HG03342 (cell line): ENCODE data around the gene EXOC3.
"Not testable (repeated sequence)": the region's sequence is repeated elsewhere in the genome, so short reads cannot be mapped to it uniquely, and the experiment has no call there.

Experiments used
- ATAC-seq: cut with Tn5 transposase; IDR thresholded peaks from one replicate; pipeline ENCODE4 v1.9.1; 2021; ENCODE audit warnings: mild to moderate bottlenecking, moderate library complexity; ENCODE audit not compliant: unreplicated experiment

The EXOC3 gene

GRCh38 chr5:442335-443238 lies at the start of gene EXOC3:
Gene EXOC3, plus strand, starts transcription at chr5:443176. Its CDS starts 3,030 bp downstream, at chr5:446206.
- ATAC-seq = peak; percentile 88

DNA sequence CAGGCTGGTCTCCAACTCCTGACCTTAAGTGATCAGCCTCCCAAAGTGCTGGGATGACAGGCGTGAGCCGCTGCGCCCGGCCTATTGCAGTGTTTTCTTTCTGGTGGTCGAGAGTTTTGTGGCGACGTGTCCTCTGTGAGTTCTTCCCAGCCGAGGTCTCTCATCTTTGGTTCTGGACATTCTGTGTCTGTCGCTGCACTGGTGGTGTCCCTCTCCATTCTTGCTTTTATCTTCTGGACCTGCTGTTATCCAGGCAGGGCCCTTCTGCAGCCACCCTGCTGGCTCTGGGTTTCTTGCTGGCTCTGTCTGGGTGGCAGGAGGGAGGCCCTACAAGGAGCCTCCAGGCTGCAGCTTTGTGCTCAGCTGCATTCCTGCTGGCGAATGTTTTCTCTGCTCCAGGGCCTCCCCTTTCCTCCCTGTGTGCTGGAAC lies 49.1 kb upstream of the EXOC3 start:
- no peak for ATAC-seq

DNA sequence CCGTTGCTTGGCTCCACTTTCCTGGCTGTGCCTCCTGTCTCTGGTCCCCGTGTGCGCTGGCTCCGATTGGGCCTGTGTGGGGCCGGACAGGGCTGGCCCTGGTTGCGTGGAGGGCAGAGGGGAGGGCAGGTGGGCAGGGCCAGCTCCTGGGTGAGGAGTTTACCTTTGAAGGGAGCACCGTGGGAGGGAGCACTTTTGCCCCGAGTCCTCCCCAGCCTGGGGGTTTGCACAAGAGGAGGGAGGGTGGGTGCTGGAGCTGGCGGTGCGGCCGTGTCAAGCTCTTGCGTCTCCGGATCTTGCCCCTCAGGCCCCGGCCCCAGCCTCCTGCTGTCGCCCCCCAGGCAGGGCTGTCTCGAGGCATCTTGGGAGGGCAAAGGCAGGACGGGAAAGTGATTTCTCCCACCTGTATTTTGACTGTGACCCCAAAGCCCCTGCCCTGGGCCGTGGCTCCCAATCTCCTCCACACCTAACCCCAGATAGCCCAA lies 48.3 kb upstream of the EXOC3 start:
- ATAC-seq = no peak

- no peak for ATAC-seq
Measured at GRCh38 chr5:395156-395920, 47.6 kb upstream of the EXOC3 start.

- ATAC-seq = no peak
Measured at GRCh38 chr5:395921-396530, 47.0 kb upstream of the EXOC3 start.

DNA sequence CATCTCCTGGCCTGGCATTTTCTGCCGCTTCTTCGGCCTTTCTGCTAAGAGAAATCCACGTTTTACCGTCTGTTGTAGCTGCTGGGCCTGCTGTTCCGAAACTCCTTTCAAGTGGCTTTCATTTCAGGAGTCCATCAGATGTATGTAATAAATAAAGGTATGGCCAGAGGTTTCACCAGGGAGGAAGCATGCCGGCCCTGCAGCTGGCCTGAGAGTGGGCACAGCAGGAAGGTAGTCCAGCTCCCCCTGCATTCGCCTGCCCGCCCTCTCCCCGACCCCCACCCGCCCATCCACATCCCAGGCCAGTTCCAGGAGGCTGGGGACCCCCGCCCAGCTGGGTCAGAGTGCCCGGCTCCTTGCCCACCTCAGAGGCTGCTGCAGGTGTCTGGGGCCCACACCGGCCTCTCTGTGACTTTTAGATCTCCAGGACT lies 46.4 kb upstream of the EXOC3 start:
- ATAC-seq = no peak

DNA sequence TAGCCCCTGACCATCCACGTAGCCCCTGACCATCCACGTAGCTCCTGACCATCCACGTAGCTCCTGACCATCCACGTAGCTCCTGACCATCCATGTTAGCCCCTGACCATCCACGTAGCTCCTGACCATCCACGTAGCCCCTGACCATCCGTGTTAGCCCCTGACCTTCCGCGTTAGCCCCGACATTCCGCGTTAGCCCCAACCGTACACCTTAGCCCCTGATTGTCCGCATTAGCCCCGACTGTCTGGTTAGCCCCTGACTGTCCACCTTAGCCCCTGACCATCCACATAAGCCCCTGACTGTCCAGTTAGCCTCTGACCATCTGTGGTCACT lies 44.9 kb upstream of the EXOC3 start:
- ATAC-seq = not testable (repeated sequence)

DNA sequence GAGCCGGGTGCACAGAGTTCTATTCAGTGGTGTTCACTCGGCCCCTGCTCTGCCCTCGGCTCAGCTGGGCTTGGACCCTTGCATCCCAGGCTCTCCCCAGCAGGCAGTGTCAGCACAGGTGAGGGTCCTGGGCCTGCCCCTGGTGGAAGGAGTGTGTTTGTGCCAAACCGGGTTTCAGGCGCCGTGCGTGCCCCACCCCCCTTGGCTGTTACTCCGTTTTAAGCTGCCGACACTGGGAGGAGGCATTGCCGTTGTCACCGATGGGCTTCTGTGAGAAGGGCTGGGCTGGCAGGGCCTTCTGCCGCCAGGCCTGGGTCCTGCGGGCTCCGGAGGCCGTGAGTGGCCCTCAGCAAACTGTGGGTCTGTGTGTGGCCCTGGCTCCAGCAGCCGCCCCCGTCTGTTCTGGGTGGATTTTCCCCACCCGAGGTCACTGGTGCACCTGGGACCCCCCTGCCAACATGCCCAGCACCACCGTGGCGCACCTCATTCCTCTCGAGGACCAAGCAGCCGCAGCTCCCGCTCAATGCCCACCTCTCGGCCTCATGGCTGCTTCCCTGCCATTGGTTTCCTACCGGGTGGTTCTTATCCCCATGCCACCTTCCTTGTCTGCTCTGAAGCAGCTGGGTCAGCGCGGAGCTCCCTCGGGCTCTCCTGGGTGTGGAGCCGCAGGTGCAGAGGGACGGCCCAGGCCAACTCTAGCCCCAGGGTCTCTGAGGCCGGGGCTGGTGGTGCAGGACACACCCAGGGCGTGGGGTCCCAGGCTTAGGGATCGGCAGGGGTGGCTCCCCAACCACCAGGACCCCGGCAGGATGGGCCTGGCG lies 44.3 kb upstream of the EXOC3 start:
- ATAC-seq = no peak

DNA sequence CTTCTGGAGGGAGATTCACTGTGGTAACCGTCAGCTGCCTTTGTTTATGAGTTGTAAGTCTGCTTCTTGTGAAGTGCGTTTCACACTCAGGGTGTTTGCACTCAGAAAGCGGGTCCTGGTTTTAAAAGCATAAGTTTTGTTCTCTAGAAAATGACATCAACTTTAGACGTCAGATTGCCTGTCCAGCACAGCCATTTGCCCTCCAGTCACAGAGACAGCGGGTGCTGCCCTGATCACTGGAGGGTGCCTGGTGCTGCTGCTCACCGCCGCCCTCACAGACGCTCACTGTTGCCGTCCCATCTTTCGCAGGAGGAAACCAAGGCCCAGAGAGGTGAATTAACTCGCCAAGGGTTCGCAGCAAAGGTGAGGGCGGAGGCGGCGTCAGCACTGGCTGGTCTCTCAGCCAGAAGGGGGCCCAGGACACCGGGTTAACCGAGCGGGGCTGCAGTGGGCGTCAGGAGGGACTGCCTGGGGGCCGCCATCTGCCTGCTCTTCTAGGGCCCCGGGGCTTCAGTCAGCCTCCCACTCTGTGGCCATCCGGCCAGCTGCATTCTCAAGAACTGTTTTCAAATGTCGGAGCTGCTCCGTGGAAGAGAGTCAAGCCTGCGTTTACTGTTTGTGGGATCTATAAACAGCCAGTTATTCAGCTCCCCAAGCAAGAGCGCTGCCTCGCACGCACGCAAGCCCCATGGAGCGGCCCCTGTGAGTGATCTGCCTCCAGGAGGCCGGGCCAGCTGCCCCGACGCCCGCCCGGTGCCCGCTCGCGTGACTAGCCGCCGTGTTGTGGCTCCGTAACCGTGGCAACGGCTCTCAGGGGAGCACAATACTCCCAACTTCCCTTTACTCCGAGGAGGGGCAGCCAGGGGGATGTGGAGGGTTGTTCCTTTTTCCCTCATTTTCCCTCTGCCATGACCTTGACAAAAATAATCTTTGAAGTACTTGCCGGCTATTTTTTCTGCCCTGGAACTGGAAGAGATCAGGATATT lies 43.4 kb upstream of the EXOC3 start:
- ATAC-seq = peak; percentile 71

GRCh38 chr5:400282-401145 lies 42.5 kb upstream of the EXOC3 start:
- ATAC-seq = peak; percentile 15

DNA sequence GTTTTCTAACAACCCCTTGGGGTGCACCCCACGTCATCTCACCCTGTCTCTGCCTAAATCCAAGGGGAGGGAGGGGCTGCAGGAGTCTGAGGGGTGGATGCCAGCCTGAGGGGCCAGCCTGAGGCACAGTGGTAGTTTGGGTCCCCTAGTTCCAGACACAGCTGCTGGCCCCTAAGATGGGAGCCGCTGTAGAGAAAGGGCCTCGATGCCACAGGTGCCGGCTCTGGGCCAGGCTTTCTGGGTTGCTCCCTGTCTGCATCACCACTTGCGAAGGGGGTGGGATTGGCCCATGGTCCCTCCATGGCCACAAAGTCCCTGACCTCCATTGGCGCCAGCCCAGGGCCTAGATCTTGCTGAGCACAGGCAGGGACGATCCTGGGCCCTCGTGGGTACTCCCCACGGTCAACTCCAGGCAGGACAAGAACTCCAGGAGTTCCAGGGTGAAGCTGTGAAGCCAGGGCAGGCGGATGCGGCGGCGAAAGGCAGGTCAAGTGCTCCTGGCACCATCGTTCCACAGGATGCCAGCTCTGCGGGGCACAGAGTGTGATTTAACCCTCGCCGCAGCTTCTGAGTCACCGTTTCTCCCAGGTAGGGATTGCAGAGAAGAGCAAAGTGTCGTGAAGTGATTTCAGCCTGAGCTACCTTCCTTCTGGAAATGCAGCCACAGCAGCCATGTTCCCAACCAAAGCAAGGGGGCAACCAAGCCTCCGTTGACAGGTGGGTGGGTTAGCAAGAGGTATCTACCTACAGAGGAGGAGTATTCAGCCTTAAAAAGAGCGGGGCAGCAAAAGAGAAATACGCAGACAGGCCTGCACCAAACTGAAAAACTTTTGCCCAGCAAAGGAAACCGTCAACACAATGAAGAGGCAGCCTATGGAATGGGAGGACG lies 41.6 kb upstream of the EXOC3 start:
- ATAC-seq = no peak

GRCh38 chr5:402219-402614 lies 40.8 kb upstream of the EXOC3 start:
- ATAC-seq = not testable (repeated sequence)

DNA sequence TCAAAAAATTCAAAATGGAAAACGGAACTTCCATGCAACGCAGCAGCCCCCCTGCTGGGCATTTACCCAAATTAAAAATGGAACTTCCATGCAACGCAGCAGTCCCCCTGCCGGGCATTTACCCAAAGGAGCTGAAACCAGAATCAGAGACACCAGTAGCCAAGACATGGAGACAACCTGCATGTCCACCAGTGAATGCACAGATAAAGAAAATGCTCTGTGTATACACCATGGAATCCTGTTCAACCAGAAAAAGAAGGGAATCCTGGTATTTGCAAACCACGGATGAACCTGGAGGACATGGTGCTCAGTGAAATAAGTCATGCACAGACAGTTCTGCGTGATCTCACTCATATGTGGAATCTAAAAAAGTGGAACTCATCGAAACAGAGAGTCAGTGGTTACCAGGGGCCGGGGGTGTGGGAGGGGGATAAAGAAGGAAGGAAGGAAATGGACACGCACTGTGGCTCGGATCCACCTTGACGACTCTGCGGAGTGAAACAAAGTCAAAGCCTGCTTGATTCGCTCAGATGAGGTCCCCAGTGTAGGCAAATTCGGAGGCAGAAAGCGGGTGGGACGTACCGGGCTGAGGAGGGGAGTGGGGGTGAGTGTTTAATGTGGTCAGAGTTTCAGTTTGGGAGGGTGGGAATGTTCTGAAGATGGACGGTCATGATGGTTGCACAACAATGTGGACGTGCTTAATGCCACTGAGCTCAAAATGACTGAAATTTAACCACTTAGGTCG lies 40.2 kb upstream of the EXOC3 start:
- ATAC-seq = peak; percentile 54

DNA sequence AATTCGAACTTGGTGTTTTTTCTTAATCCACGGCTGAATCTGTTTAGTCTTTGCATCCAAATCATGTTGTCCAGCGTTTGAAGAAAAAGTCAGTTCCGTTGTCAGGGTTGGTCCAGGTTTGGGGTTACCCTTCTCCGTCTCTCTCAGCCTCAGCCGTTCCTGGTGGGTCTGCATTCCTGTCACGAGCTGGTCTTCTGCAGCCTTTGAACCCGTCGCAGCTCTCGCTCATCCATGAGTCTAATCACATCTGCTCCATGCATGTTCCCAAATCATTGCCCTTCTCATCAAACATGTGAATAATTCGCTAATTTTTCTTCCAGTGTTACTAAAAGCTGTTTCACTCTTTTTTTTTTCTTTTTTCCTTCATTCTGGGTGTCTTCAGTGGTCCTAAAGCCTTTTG lies 39.0 kb upstream of the EXOC3 start:
- no peak for ATAC-seq

DNA sequence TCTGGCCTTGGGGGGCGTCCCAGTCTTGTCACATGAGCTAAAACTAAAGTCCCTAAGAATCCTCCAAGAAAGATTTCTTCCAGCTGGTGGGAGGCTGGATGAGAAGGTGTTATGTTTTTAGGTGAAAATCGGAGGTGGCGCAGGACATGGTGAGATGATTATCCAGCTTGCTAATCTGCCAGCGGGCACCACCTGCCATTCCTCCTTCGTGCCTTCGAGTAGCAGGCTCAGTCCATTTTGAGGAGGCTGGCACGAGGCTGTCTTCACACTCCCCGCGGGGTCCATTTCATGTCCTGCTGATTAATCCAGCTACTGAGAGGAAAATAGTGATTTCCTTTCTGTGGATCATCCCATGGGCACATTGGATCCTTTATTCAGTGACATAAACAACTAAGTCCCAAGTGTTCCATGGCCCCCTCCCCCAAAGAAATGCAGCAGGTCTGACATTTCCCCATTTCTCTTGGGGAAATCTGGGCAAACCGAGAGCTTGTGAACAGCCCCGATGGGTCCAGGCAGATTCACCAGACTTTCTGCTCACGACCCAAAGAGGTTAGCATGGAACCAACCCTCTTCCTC lies 38.2 kb upstream of the EXOC3 start:
- ATAC-seq = no peak

GRCh38 chr5:405421-405820 lies 37.6 kb upstream of the EXOC3 start:
- ATAC-seq = no peak
